ENCODE results near the gene CADM2. TPM values are rescaled to one million over a fixed set of nuclear protein-coding genes. Genes with fewer than 3 reads are reported as not detected.

The CADM2 gene
- total RNA-seq, 4 donors from 2014 or later = 1.2 to 22.3 (median 2.4) TPM

- no peak for TF ChIP-seq CTCF (IDR thresholded peaks at IDR 0.05)
- TF ChIP-seq POLR2A (IDR thresholded peaks at IDR 0.05) = no peak
Observed at GRCh38 chr3:85053626-85054025, 94.8 kb downstream of the CADM2 start.

DNA sequence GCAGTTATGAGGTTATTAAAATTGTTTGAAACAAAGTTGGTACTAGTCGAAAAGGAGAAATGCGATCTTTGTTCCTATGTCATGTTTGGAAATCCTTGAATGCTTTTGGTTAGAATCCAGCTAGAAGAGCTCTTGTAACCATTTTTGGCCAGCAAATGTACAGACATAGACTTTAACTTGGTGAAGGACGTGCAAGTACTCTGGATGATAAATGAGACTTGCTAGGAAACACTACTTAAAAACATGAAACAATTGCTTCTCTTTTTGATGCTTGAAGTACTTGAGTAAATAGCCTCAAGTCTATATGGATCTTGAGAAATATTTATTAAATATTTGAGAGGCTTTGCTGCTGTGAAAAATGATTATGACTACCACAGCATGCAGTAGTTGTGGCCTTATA, 95.8 kb downstream of the CADM2 start:
- no peaks in the 10 kb centered on the region for H3K4me1 ChIP-seq
- TF ChIP-seq POLR2A (IDR thresholded peaks at IDR 0.05) (no peak), CTCF (IDR thresholded peaks at IDR 0.05) (no peak)
- no peaks in the 10 kb centered on the region for H3K36me3 ChIP-seq
- no peak for DNase-seq
- H3K9me3 ChIP-seq = no peaks in the 10 kb centered on the region
- no peak overlapping the region for H3K4me3 ChIP-seq
- H3K27me3 ChIP-seq = no peaks in the 10 kb centered on the region
- H3K27ac ChIP-seq = no peak overlapping the region

More at GRCh38 chr3:85053626-85054025, 94.8 kb downstream of the CADM2 start:
- Histone ChIP-seq H3K4me3 (no peak overlapping the region), H3K27ac (no peak overlapping the region), H3K36me3 (no peaks in the 10 kb centered on the region), H3K9me3 (no peaks in the 10 kb centered on the region), H3K27me3 (no peaks in the 10 kb centered on the region), H3K4me1 (no peaks in the 10 kb centered on the region)
- no peak for DNase-seq

DNA sequence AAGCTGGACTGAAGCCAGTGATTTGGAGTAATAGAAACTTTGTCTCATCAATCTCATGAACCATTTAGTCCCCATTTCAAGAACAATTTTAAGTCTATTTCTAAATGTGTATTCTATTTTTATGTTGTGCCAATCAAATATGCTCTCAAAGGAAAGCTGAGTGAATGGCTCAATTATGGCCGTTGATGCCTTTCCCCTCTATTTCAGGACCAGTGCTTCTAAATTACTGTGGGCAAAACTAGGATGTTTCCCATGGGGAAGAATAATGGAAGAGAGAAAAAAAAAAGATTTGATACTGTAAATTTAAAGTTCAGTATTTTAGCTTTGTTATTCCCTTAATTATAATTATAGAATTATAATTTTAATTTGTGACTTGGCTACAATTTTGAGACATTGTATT, 110.1 kb downstream of the CADM2 start:
- Histone ChIP-seq H3K36me3 (no peaks in the 10 kb centered on the region), H3K27ac (no peak overlapping the region), H3K4me1 (no peaks in the 10 kb centered on the region), H3K27me3 (no peaks in the 10 kb centered on the region), H3K4me3 (no peak overlapping the region), H3K9me3 (no peaks in the 10 kb centered on the region)
- DNase-seq = no peak
- no peak for TF ChIP-seq CTCF (IDR thresholded peaks at IDR 0.05)
- no peak for TF ChIP-seq POLR2A (IDR thresholded peaks at IDR 0.05)

DNA sequence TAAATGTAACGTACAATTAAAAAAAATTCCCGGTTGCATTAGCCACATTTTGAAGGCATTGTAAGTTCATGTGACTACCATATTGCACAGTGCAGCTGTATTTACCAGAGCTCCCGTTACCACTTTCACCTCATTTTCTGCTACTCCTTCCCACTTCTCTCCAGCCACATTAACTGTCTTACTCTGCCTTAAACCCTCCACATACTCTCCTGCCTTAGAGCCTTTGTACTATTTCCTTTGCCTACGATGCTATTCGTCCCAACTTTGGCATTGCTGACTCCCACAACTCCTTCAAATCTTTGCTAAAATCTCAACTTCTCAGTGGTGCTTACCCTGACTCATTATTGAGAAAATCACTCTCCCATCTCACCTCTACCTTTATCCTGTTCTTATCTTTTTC, 115.2 kb downstream of the CADM2 start:
- no peak for DNase-seq
- Histone ChIP-seq H3K27ac (no peak overlapping the region), H3K36me3 (no peaks in the 10 kb centered on the region), H3K4me3 (no peak overlapping the region), H3K9me3 (no peaks in the 10 kb centered on the region), H3K4me1 (no peaks in the 10 kb centered on the region), H3K27me3 (no peaks in the 10 kb centered on the region)
- TF ChIP-seq POLR2A (IDR thresholded peaks at IDR 0.05) (no peak), CTCF (IDR thresholded peaks at IDR 0.05) (no peak)

GRCh38 chr3:85075663-85076062, 116.9 kb downstream of the CADM2 start:
- DNase-seq = no peak
- H3K4me1 ChIP-seq = no peaks in the 10 kb centered on the region
- no peaks in the 10 kb centered on the region for H3K9me3 ChIP-seq
- H3K36me3 ChIP-seq = no peaks in the 10 kb centered on the region
- H3K4me3 ChIP-seq = no peak overlapping the region
- H3K27me3 ChIP-seq = no peaks in the 10 kb centered on the region
- H3K27ac ChIP-seq = no peak overlapping the region
- TF ChIP-seq POLR2A (IDR thresholded peaks at IDR 0.05) (no peak), CTCF (IDR thresholded peaks at IDR 0.05) (no peak)

- Histone ChIP-seq H3K27me3 (no peaks in the 10 kb centered on the region), H3K36me3 (no peaks in the 10 kb centered on the region), H3K4me3 (no peak overlapping the region), H3K27ac (no peak overlapping the region), H3K9me3 (no peaks in the 10 kb centered on the region), H3K4me1 (no peaks in the 10 kb centered on the region)
- no peak for DNase-seq
- TF ChIP-seq CTCF (IDR thresholded peaks at IDR 0.05) (no peak), POLR2A (IDR thresholded peaks at IDR 0.05) (no peak)
Observed at GRCh38 chr3:85077018-85077417, 118.2 kb downstream of the CADM2 start.
